Esophagus mucosa (tissue), 1 donor: ENCODE data around the gene SMS. TPM values are rescaled to one million over a fixed set of nuclear protein-coding genes. Genes with fewer than 3 reads are reported as not detected.

ENCODE experiments used
- ATAC-seq: fragments of 200-7000 bp; cut with Tn5 transposase; one replicate; pipeline ENCODE4 v1.9.1; 2020
- total RNA-seq: library from RNA; stranded (reverse); gene quantifications from one replicate; pipeline ENCODE4 v1.2.4, GENCODE V29; 2023
- donor health status: DM: yes; HTN: yes; CAD: no.

SMS gene
- total RNA-seq, 1 donor from 2014 or later = 29.7 TPM

DNA sequence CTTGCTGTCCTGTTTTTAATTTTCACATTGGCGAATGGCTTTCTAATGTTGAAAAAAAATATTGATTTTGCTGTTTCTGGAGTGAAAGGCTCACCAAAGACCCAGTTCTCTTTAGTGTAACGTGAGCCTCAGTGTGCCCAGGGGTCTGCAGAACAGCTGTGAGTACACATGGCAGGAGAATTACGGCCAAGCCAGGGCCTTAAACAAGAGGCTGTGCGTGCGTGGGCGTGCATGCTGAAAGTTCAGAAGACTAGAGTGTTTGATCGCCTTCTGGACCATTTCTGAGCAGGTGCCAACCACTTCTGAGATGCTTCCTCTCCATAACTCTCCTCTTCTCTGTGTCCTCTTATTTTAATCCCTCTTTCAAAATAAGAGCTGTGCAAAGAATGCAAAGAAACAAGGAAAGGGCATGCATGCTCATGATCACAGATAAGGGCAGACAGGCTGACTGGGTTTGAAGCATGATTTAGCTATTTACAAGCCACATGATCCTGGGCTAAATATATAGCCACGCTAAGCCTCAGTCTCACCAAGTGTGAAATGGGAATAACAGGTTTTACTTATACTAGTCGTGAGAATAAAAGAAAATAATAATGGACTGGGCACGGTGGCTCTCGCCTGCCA lies 101.5 kb downstream of the SMS start:
- no peak for ATAC-seq

- ATAC-seq = no peak
Observed at GRCh38 chrX:22043872-22044271, 103.4 kb downstream of the SMS start.

Other genes starting within 250 kb of the SMS start
- gene SMPX, start 182.6 kb upstream of the SMS start, total RNA-seq = not detected
- 7.9 TPM for gene MBTPS2, start 101.1 kb upstream of the SMS start, total RNA-seq
- gene YY2, start 84.7 kb upstream of the SMS start, total RNA-seq = 0.56 TPM
- 0.36 TPM for gene PHEX, start 91.6 kb downstream of the SMS start, total RNA-seq